H9 (cell line): Measurements from ENCODE around the gene LINGO1. TPM values are rescaled to one million over a fixed set of nuclear protein-coding genes. Genes with fewer than 3 reads are reported as not detected.

Experiments
- DNase-seq: peaks from one replicate; pipeline ENCODE4 v3.0.0-alpha.2; 2017
- H2AFZ ChIP-seq: one replicate; pipeline ENCODE4 v1.6.1; 2013; ENCODE audit warnings: mild to moderate bottlenecking, low read length, control low read depth, moderate library complexity
- H2AK5ac ChIP-seq: 2 replicates; pipeline ENCODE4 v1.6.1; 2013; ENCODE audit warnings: low read length, control low read depth, mixed read lengths; ENCODE audit not compliant: insufficient read length
- H2BK120ac ChIP-seq: one replicate; pipeline ENCODE4 v1.6.1; 2013; ENCODE audit warnings: low read depth, mild to moderate bottlenecking, low read length, control low read depth, inconsistent platforms; ENCODE audit not compliant: poor library complexity, severe bottlenecking
- H2BK12ac ChIP-seq: 2 replicates; pipeline ENCODE4 v1.6.1; 2013; ENCODE audit warnings: low read length, control low read depth, mixed read lengths, low read depth; ENCODE audit not compliant: insufficient read length
- H2BK15ac ChIP-seq: 2 replicates; pipeline ENCODE4 v1.6.1; 2013; ENCODE audit warnings: low read depth, low read length, control low read depth
- H2BK20ac ChIP-seq: one replicate; pipeline ENCODE4 v1.6.1; 2013; ENCODE audit warnings: low read depth, mild to moderate bottlenecking, low read length, control low read depth, inconsistent platforms; ENCODE audit not compliant: poor library complexity, severe bottlenecking
- H2BK5ac ChIP-seq: 2 replicates; pipeline ENCODE4 v1.6.1; 2013; ENCODE audit warnings: low read length, control low read depth, mixed read lengths; ENCODE audit not compliant: insufficient read length
- H3K14ac ChIP-seq: 2 replicates; pipeline ENCODE4 v1.6.1; 2013; ENCODE audit warnings: low read length, control low read depth; ENCODE audit not compliant: insufficient read depth
- H3K18ac ChIP-seq: 2 replicates; pipeline ENCODE4 v1.6.1; 2013; ENCODE audit warnings: low read depth, mild to moderate bottlenecking, mixed read lengths, low read length, control low read depth; ENCODE audit not compliant: insufficient read length
- H3K23ac ChIP-seq: 2 replicates; pipeline ENCODE4 v1.6.1; 2013; ENCODE audit warnings: low read length, control low read depth, mixed read lengths, low read depth; ENCODE audit not compliant: insufficient read length
- H3K23me2 ChIP-seq: 2 replicates; pipeline ENCODE4 v1.6.1; 2013; ENCODE audit warnings: low read depth, mild to moderate bottlenecking, mixed read lengths, low read length, control low read depth; ENCODE audit not compliant: insufficient read length, poor library complexity, severe bottlenecking
- H3K27ac ChIP-seq: 2 replicates; pipeline ENCODE4 v1.5.1; 2013; ENCODE audit warnings: low read length, control low read depth, mixed read lengths, low read depth; ENCODE audit not compliant: insufficient read length
- H3K27me3 ChIP-seq: 2 replicates; pipeline ENCODE4 v1.6.1; 2013; ENCODE audit warnings: low read length, control low read depth, inconsistent platforms; ENCODE audit not compliant: insufficient read depth
- H3K4ac ChIP-seq: 2 replicates; pipeline ENCODE4 v1.6.1; 2013; ENCODE audit warnings: low read depth, mild to moderate bottlenecking, control low read depth, inconsistent platforms, low read length, moderate library complexity
- H3K4me1 ChIP-seq: 2 replicates; pipeline ENCODE4 v1.6.1; 2013; ENCODE audit warnings: low read length, control low read depth, inconsistent platforms; ENCODE audit not compliant: insufficient read depth
- H3K4me2 ChIP-seq: 2 replicates; pipeline ENCODE4 v1.6.1; 2013; ENCODE audit warnings: low read length, control low read depth, mixed read lengths; ENCODE audit not compliant: insufficient read length, insufficient read depth
- H3K56ac ChIP-seq: 2 replicates; pipeline ENCODE4 v1.6.1; 2013; ENCODE audit warnings: low read depth, mild to moderate bottlenecking, mixed read lengths, low read length, control low read depth; ENCODE audit not compliant: insufficient read length
- H3K79me1 ChIP-seq: 2 replicates; pipeline ENCODE4 v1.6.1; 2013; ENCODE audit warnings: low read depth, mild to moderate bottlenecking, moderate library complexity, low read length, control low read depth, inconsistent platforms; ENCODE audit not compliant: insufficient read depth, poor library complexity, severe bottlenecking
- H3K79me2 ChIP-seq: 2 replicates; pipeline ENCODE4 v1.6.1; 2013; ENCODE audit warnings: low read length, control low read depth, inconsistent platforms; ENCODE audit not compliant: insufficient read depth
- H3K9ac ChIP-seq: 2 replicates; pipeline ENCODE4 v1.6.1; 2013; ENCODE audit warnings: low read length, control low read depth, mixed read lengths; ENCODE audit not compliant: insufficient read length; ENCODE audit errors: extremely low read depth
- H3K9me3 ChIP-seq: one replicate; pipeline ENCODE4 v1.6.1; 2013; ENCODE audit warnings: low read depth, low read length, inconsistent platforms; ENCODE audit not compliant: control insufficient read depth
- H3T11ph ChIP-seq: one replicate; pipeline ENCODE4 v1.6.1; 2013; ENCODE audit warnings: mild to moderate bottlenecking, low read length, control low read depth, inconsistent platforms
- H4K20me1 ChIP-seq: one replicate; pipeline ENCODE4 v1.6.1; 2013; ENCODE audit not compliant: control insufficient read depth, insufficient read length, insufficient read depth
- H4K5ac ChIP-seq: 2 replicates; pipeline ENCODE4 v1.6.1; 2013; ENCODE audit warnings: low read depth, mild to moderate bottlenecking, mixed read lengths, low read length, control low read depth; ENCODE audit not compliant: insufficient read length
- H4K8ac ChIP-seq: replicated peaks from 2 replicates; pipeline ENCODE4 v1.6.1; 2013; ENCODE audit warnings: low read length, control low read depth, mixed read lengths, low read depth; ENCODE audit not compliant: insufficient read length
- H4K91ac ChIP-seq: 2 replicates; pipeline ENCODE4 v1.6.1; 2013; ENCODE audit warnings: low read depth, mild to moderate bottlenecking, moderate library complexity, mixed read lengths, low read length, control low read depth; ENCODE audit not compliant: insufficient read length
- H3K27ac Mint-ChIP-seq, 3 experiments: 2 replicates in 2 of 3; 3 replicates in 1 of 3; pipeline ENCODE4 v1.8.0; 2020 to 2021; ENCODE audit warnings: mixed read lengths in 3 of 3, mild to moderate bottlenecking in 1 of 3, moderate library complexity in 1 of 3
- H3K27me3 Mint-ChIP-seq: 2 replicates; pipeline ENCODE4 v1.8.0; 2021; ENCODE audit warnings: low read depth, mild to moderate bottlenecking, moderate library complexity, mixed read lengths
- H3K36me3 Mint-ChIP-seq, 3 experiments: 2 replicates in 2 of 3; 3 replicates in 1 of 3; pipeline ENCODE4 v1.8.0; 2020 to 2021; ENCODE audit warnings: low read depth in 3 of 3, mixed read lengths in 3 of 3; ENCODE audit not compliant: insufficient read depth in 1 of 3
- H3K4me1 Mint-ChIP-seq, 2 experiments: 2 replicates each; pipeline ENCODE4 v1.8.0; 2020; ENCODE audit warnings: mixed read lengths in 2 of 2
- H3K4me3 Mint-ChIP-seq, 2 experiments: 2 replicates in 1 of 2; 3 replicates in 1 of 2; pipeline ENCODE4 v1.8.0; 2020 to 2021; ENCODE audit warnings: mild to moderate bottlenecking in 2 of 2, mixed read lengths in 2 of 2, moderate library complexity in 1 of 2
- H3K9me3 Mint-ChIP-seq, 2 experiments: 2 replicates in 1 of 2; 3 replicates in 1 of 2; pipeline ENCODE4 v1.8.0; 2020; ENCODE audit warnings: mild to moderate bottlenecking in 2 of 2, mixed read lengths in 2 of 2, moderate library complexity in 1 of 2
- CTCF ChIP-seq: fragments of 200-600 bp; sonication (generic); conservative IDR thresholded peaks from 3 replicates; pipeline ENCODE4 v1.8.0; 2021; ENCODE audit warnings: antibody characterized with exemption, mild to moderate bottlenecking
- WGBS: extraction: QIAGEN DNeasy Blood & Tissue Kit; methylation state at CpG from one replicate; pipeline ENCODE4 v1.1.7; 2013; ENCODE audit warnings: missing lambda C conversion rate, low lambda C conversion rate, mixed read lengths; ENCODE audit not compliant: insufficient read length; ENCODE audit errors: extremely low coverage; 5-methylcytosine and 5-hydroxymethylcytosine counted together
- total RNA-seq: library from RNA; stranded (reverse); gene quantifications from 2 replicates; pipeline ENCODE4 v1.2.1, GENCODE V29; 2021

The LINGO1 gene
- total RNA-seq, 1 experiment from 2014 or later, result 41.6 TPM

DNA sequence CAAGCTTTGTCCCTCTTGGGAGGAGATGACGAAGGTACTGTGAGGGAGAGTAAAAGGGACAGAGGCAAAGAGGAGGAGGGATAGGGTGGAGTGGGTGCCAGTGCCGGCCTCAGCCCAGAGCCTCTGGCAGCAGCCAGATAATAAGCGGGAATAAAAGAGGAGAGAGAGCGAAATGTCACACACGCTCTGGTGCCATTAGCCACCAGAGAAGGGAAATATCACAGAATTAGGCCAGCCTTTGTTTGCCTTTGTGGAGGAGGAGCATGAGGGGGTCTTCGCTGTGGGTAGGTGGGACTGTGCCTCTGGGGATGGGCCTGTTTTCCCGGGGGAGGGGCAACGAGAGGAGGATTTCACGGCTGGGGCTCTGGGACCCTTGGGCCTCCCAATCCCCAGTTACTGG, 67.8 kb downstream of the LINGO1 start:
- Mint-ChIP-seq H3K36me3 (no peaks in the 10 kb centered on the region), H3K9me3 (no peaks in the 10 kb centered on the region), H3K27me3 (peaks cover 7% of the 10 kb centered on the region), H3K4me1 (peaks cover 36 to 41% of the 10 kb centered on the region in 2 experiments), H3K27ac (peak overlapping the region in 2 of 3 experiments; percentile 40 to 72; a peak in 3 of 7 replicates), H3K4me3 (no peak overlapping the region)
- no peak overlapping the region for H3K18ac ChIP-seq
- H2BK15ac ChIP-seq, result no peak overlapping the region
- no peak overlapping the region for H3K27ac ChIP-seq
- no peak for TF ChIP-seq CTCF
- H4K91ac ChIP-seq, result no peak overlapping the region
- no peak overlapping the region for H2AFZ ChIP-seq
- no peak overlapping the region for H3K4ac ChIP-seq
- no peak overlapping the region for H3K4me2 ChIP-seq
- H3K56ac ChIP-seq, result no peak overlapping the region
- no peak overlapping the region for H2BK120ac ChIP-seq
- H3K9ac ChIP-seq, result no peak overlapping the region
- H3K79me1 ChIP-seq, result no peaks in the 10 kb centered on the region
- H2BK20ac ChIP-seq, result no peak overlapping the region
- H2BK12ac ChIP-seq, result no peak overlapping the region
- no peak overlapping the region for H2BK5ac ChIP-seq
- H3K79me2 ChIP-seq, result no peaks in the 10 kb centered on the region
- DNase-seq, result no peak
- no peak overlapping the region for H2AK5ac ChIP-seq
- no peak overlapping the region for H3K23ac ChIP-seq
- no CpG with 5 or more reads among the region's 9 CpGs for WGBS
- 0 out of 2 replicates have a peak, but pooled peaks cover 3% of the 10 kb centered on the region for H3K4me1 ChIP-seq
- H3K14ac ChIP-seq, result no peak overlapping the region
- H3K23me2 ChIP-seq, result no peaks in the 10 kb centered on the region
- H4K5ac ChIP-seq, result no peak overlapping the region
- H3K27me3 ChIP-seq, result no peaks in the 10 kb centered on the region
- H4K20me1 ChIP-seq, result no peaks in the 10 kb centered on the region
- H3T11ph ChIP-seq, result no peak overlapping the region
- no peak overlapping the region for H4K8ac ChIP-seq
- no peaks in the 10 kb centered on the region for H3K9me3 ChIP-seq
